Measurements from ENCODE around the gene NKD2. TPM values are rescaled to one million over a fixed set of nuclear protein-coding genes. Genes with fewer than 3 reads are reported as not detected.

The NKD2 gene
- total RNA-seq, 1 experiment from 2014 or later, result 12.3 TPM

GRCh38 chr5:1079486-1079885 lies 70.9 kb downstream of the NKD2 start:
- in situ Hi-C loops (cut with HindIII; ENCODE audit: low pct_unique_long_range_greater_than_20kb, low sequenced_read_pairs), result no loop called here
- H3K27me3 ChIP-seq (ENCODE audit: control insufficient read depth, insufficient read depth, low read length), result no peaks in the 10 kb centered on the region
- H3K27ac ChIP-seq (ENCODE audit: low read length), result no peak overlapping the region
- ATAC-seq (no peak), DNase-seq (ENCODE audit: low read depth, low spot score) (no peak)
- ChIA-PET POLR2A (no interaction called here), CTCF (no interaction called here)
- BruUV-seq (replicated peaks), result no TSS peak
- H3K4me3 ChIP-seq (ENCODE audit: low read depth in 2 of 2, low read length in 2 of 2), result no peak overlapping the region
- peaks cover 10% of the 10 kb centered on the region for H3K4me1 ChIP-seq (ENCODE audit: control insufficient read depth, insufficient read depth, low read length)
- peaks cover 4% of the 10 kb centered on the region; the same call in 1 of the 2 replicates for H3K36me3 ChIP-seq (ENCODE audit: control insufficient read depth, insufficient read depth, low read length)
- intact Hi-C loops (cut with micrococcal nuclease; ENCODE audit: unreplicated experiment), result no loop called here
- TF ChIP-seq CTCF (IDR thresholded peaks at IDR 0.05), result no peak
- TF ChIP-seq REST (IDR thresholded peaks at IDR 0.05; ENCODE audit: insufficient read depth in 1 of 2, low read depth in 2 of 2, low read length in 1 of 2), result no peak
- no peak for TF ChIP-seq SIN3A (IDR thresholded peaks at IDR 0.05; ENCODE audit: borderline replicate concordance, insufficient read depth, low read depth, low read length)
- no peak for TF ChIP-seq POLR2AphosphoS5 (IDR thresholded peaks at IDR 0.05; ENCODE audit: low read depth, low read length)
- no peak for TF ChIP-seq TCF7L2 (IDR thresholded peaks at IDR 0.05; ENCODE audit: low read depth, low read length)
- H3K9me3 ChIP-seq (ENCODE audit: control insufficient read depth, insufficient read depth, low read depth, low read length), result no peaks in the 10 kb centered on the region

GRCh38 chr5:1079961-1080360 lies 71.4 kb downstream of the NKD2 start:
- Histone ChIP-seq H3K36me3 (ENCODE audit: control insufficient read depth, insufficient read depth, low read length) (peaks cover 4% of the 10 kb centered on the region), H3K4me1 (ENCODE audit: control insufficient read depth, insufficient read depth, low read length) (peaks cover 10% of the 10 kb centered on the region), H3K4me3 (ENCODE audit: low read depth in 2 of 2, low read length in 2 of 2) (no peak overlapping the region), H3K27ac (ENCODE audit: low read length) (no peak overlapping the region), H3K27me3 (ENCODE audit: control insufficient read depth, insufficient read depth, low read length) (no peaks in the 10 kb centered on the region), H3K9me3 (ENCODE audit: control insufficient read depth, insufficient read depth, low read depth, low read length) (no peaks in the 10 kb centered on the region)
- ChIA-PET CTCF (no interaction called here), POLR2A (no interaction called here)
- intact Hi-C loops (cut with micrococcal nuclease; ENCODE audit: unreplicated experiment), result no loop called here
- no peak for DNase-seq (ENCODE audit: low read depth, low spot score)
- TF ChIP-seq TCF7L2 (IDR thresholded peaks at IDR 0.05; ENCODE audit: low read depth, low read length) (no peak), SIN3A (IDR thresholded peaks at IDR 0.05; ENCODE audit: borderline replicate concordance, insufficient read depth, low read depth, low read length) (no peak), POLR2AphosphoS5 (IDR thresholded peaks at IDR 0.05; ENCODE audit: low read depth, low read length) (no peak), CTCF (IDR thresholded peaks at IDR 0.05) (no peak), REST (IDR thresholded peaks at IDR 0.05; ENCODE audit: insufficient read depth in 1 of 2, low read depth in 2 of 2, low read length in 1 of 2) (no peak)
- no peak for ATAC-seq
- no TSS peak for BruUV-seq (replicated peaks)
- in situ Hi-C loops (cut with HindIII; ENCODE audit: low pct_unique_long_range_greater_than_20kb, low sequenced_read_pairs), result no loop called here

Data from Panc1 (cell line).